Measurements from ENCODE around the gene ATXN10.
"Not testable (repeated sequence)": the region's sequence is repeated elsewhere in the genome, so short reads cannot be mapped to it uniquely, and the experiment has no call there.

ATXN10 gene

GRCh38 chr22:45709060-45709739 lies 37.6 kb downstream of the ATXN10 start:
- TF ChIP-seq CTCF (conservative IDR thresholded peaks at IDR 0.05; ENCODE audit: low read depth, low read length): no peak
- no peak overlapping the region for H3K4me3 ChIP-seq (ENCODE audit: low read depth, low read length)
- DNase-seq (ENCODE audit: low read depth): peak; percentile 57

DNA sequence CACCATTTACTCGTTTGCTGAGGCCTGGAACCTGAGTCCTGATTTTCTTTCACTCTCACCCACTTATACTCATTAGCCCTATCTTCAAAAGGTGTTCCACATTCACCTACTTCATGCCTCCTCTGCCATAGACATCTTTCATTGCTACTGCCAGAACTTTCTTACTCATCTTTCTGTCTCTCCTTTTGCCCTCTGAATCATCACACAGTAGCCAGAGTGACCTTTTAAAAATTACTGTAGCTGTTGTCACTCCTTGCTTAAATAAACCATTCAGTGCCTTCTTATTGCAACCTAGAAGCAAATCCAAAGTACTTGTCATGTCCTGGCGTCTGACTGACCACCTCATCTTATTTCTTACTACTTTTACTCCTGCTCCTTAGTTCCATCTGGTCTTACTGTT lies 38.2 kb downstream of the ATXN10 start:
- peak; percentile 45 for DNase-seq (ENCODE audit: low read depth)

GRCh38 chr22:45710469-45710868 lies 38.8 kb downstream of the ATXN10 start:
- no peak for DNase-seq (ENCODE audit: low read depth)
- H3K4me3 ChIP-seq (ENCODE audit: low read depth, low read length): no peak overlapping the region
- TF ChIP-seq CTCF (conservative IDR thresholded peaks at IDR 0.05; ENCODE audit: low read depth, low read length): no peak

More for the DNA sequence above, 38.2 kb downstream of the ATXN10 start:
- no peak for TF ChIP-seq CTCF (conservative IDR thresholded peaks at IDR 0.05; ENCODE audit: low read depth, low read length)
- H3K4me3 ChIP-seq (ENCODE audit: low read depth, low read length): no peak overlapping the region

DNA sequence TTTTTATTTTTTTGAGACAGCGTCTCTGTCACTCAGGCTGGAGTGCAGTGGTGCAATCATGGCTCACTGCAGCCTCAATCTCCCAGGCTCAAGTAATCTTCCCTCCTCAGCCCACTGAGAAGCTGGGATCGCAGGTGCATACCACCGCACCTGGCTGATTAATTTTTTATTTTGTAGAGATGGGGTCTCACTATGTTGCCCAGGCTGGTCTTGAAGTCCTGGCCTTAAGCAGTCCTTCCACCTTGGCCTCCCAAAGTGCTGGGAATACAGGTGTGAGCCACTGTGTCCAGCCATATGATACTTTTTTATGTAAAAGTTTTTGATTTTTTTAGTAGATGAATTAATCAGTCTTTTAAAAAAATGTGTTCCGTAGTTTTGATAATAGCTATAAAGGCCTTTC lies 42.8 kb downstream of the ATXN10 start:
- DNase-seq (ENCODE audit: low read depth); H3K4me3 ChIP-seq (ENCODE audit: low read depth, low read length): not testable (repeated sequence)

GRCh38 chr22:45717789-45718188 lies 46.2 kb downstream of the ATXN10 start:
- no peak overlapping the region for H3K4me3 ChIP-seq (ENCODE audit: low read depth, low read length)
- no peak for TF ChIP-seq CTCF (conservative IDR thresholded peaks at IDR 0.05; ENCODE audit: low read depth, low read length)
- DNase-seq (ENCODE audit: low read depth): peak; percentile 61

DNA sequence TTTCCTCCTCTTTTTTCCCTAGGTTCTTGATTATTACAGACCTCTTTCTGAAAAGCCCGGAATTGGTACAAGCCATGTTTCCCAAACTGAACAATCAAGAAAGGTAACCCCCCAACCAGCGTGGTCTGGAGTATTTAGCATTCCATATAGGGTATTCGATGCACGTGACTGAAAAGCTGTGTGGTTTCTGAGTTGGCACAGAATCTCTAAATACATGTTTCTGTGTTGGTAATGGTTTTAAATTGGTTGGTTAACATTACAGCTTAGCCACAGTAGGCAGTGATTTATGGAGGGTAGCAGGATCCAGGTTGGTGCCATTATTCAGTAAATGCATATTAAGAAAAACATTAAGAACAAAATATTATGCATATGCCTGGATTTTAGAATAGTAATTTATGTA lies 46.8 kb downstream of the ATXN10 start:
- H3K4me3 ChIP-seq (ENCODE audit: low read depth, low read length): no peak overlapping the region
- no peak for TF ChIP-seq CTCF (conservative IDR thresholded peaks at IDR 0.05; ENCODE audit: low read depth, low read length)
- DNase-seq (ENCODE audit: low read depth): no peak

DNA sequence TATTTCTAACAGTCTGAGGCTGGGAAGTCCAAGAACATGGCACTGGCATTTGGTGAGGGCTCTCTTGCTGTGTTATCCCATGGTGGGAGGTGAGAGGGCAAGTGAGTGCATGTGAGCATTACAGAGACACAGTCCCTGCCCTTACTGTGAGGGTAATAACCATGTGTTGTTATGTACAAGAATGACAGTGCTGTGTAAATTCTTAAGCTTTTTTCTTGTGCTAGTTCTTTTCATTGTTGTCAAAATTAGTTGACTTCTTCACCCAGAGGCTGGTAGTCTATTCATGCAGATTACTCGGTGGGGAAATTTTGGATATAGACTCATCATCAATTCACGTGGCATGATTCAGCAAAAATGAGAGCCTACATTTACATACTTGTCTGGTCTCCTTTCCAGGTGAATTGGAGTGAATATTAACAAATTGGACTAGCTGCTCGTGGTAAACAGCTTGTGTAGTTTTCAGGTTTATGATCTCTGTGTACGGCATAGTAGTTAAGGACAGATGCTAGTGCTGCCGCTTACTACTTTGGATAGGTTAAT lies 49.3 kb downstream of the ATXN10 start:
- no peak for TF ChIP-seq CTCF (conservative IDR thresholded peaks at IDR 0.05; ENCODE audit: low read depth, low read length)
- H3K4me3 ChIP-seq (ENCODE audit: low read depth, low read length): no peak overlapping the region
- DNase-seq (ENCODE audit: low read depth): no peak
